GM12892 (cell line): ENCODE results near the gene ROPN1B.

ENCODE experiments used
- POLR2A ChIP-seq: IDR thresholded peaks from 2 replicates; pipeline ENCODE4 v1.6.1; 2011; ENCODE audit warnings: low read depth, low read length, control low read depth
- TAF1 ChIP-seq: IDR thresholded peaks from 2 replicates; pipeline ENCODE4 v1.6.1; 2011; ENCODE audit warnings: low read depth, mild to moderate bottlenecking, control low read depth, low read length, borderline replicate concordance

DNA sequence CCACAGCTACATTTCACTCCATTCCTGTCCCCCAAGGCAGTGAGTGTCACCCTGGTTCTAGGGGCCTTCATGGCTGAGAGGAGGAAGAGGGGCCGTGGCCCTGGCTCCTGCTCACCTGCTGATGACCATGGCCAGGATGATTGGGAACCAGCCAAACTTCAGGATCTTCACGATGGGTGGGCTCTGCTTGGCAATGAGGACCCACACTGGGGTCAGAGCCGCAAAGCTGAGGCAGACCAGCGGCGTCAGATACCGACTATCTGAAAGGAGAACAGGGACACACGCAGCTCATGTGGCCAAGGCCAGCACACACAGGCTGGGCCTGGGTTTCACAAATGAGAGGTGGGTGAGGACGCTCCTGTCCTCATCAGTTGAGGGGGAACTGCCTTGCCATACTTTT lies 47.6 kb downstream of the ROPN1B start:
- TF ChIP-seq POLR2A: no peak
- no peak for TF ChIP-seq TAF1
